Measurements from ENCODE around the gene ASB7.
A peak's percentile ranks its signal among the peaks of the same experiment; 100 is the strongest.

The ASB7 gene

GRCh38 chr15:100602064-100602822 is at the start of gene ASB7, which contains the start of gene LINS1:
Gene ASB7 (plus strand): TSS chr15:100602589. CDS start chr15:100612217, 9,628 bp downstream.
Gene LINS1 (minus strand): TSS chr15:100602184. CDS start chr15:100580842, 21,342 bp downstream.
- TF ChIP-seq CTCF (IDR thresholded peaks at IDR 0.05; ENCODE audit: low read length) (no peak), EZH2 (optimal IDR thresholded peaks at IDR 0.05; ENCODE audit: low read depth, low read length) (no peak), EZH2phosphoT487 (IDR thresholded peaks at IDR 0.05; ENCODE audit: low read length) (no peak)
- H3K4me3 ChIP-seq (ENCODE audit: low read length) = peak within 1 kb of the TSS; percentile 93
- H3K27ac ChIP-seq (ENCODE audit: low read length) = peak within 1 kb of the TSS; percentile 70
- H3K27me3 ChIP-seq (replicated peaks; ENCODE audit: insufficient read depth, low read length) = no peaks in the 10 kb centered on the region
- H2AFZ ChIP-seq (ENCODE audit: low read length) = peak within 1 kb of the TSS; percentile 88
- H3K4me1 ChIP-seq (ENCODE audit: low read length) = peaks cover 8% of the 10 kb centered on the region; the same call in 1 of the 2 replicates
- H3K9me2 ChIP-seq (replicated peaks; ENCODE audit: insufficient read depth, low read length) = no peaks in the 10 kb centered on the region
- H3F3A ChIP-seq (ENCODE audit: insufficient read depth, low read length) = peaks cover 4% of the 10 kb centered on the region; the same call in 1 of the 2 replicates
- H3K9ac ChIP-seq (ENCODE audit: low read length) = peak within 1 kb of the TSS; percentile 85
- peaks cover 88% of the 10 kb centered on the region for H3K79me2 ChIP-seq (ENCODE audit: low read length)
- peaks cover 2% of the 10 kb centered on the region; the same call in 1 of the 2 replicates for H3K36me3 ChIP-seq (replicated peaks; ENCODE audit: insufficient read depth, low read length)
- H4K20me1 ChIP-seq (ENCODE audit: insufficient read depth, low read length) = no peaks in the 10 kb centered on the region
- peak within 1 kb of the TSS; percentile 87 for H3K4me2 ChIP-seq (ENCODE audit: low read depth, low read length)
- peak; percentile 100 for DNase-seq
- no peaks in the 10 kb centered on the region for H3K9me3 ChIP-seq (replicated peaks; ENCODE audit: insufficient read depth, low read length)

- no peaks in the 10 kb centered on the region for H4K20me1 ChIP-seq (ENCODE audit: insufficient read depth, low read length)
- no peak overlapping the region for H3K9ac ChIP-seq (ENCODE audit: low read length)
- H3K9me3 ChIP-seq (replicated peaks; ENCODE audit: insufficient read depth, low read length) = no peaks in the 10 kb centered on the region
- TF ChIP-seq EZH2 (optimal IDR thresholded peaks at IDR 0.05; ENCODE audit: low read depth, low read length) (no peak), EZH2phosphoT487 (IDR thresholded peaks at IDR 0.05; ENCODE audit: low read length) (no peak), CTCF (IDR thresholded peaks at IDR 0.05; ENCODE audit: low read length) (no peak)
- H3K4me1 ChIP-seq (ENCODE audit: low read length) = no peaks in the 10 kb centered on the region
- no peak for DNase-seq
- no peak overlapping the region for H2AFZ ChIP-seq (ENCODE audit: low read length)
- no peak overlapping the region for H3K4me2 ChIP-seq (ENCODE audit: low read depth, low read length)
- H3K79me2 ChIP-seq (ENCODE audit: low read length) = no peaks in the 10 kb centered on the region
- no peaks in the 10 kb centered on the region for H3K27me3 ChIP-seq (replicated peaks; ENCODE audit: insufficient read depth, low read length)
- no peaks in the 10 kb centered on the region for H3F3A ChIP-seq (ENCODE audit: insufficient read depth, low read length)
- no peak overlapping the region for H3K27ac ChIP-seq (ENCODE audit: low read length)
- no peaks in the 10 kb centered on the region for H3K36me3 ChIP-seq (replicated peaks; ENCODE audit: insufficient read depth, low read length)
- H3K9me2 ChIP-seq (replicated peaks; ENCODE audit: insufficient read depth, low read length) = no peaks in the 10 kb centered on the region
- H3K4me3 ChIP-seq (ENCODE audit: low read length) = no peak overlapping the region
These were observed 48.9 kb upstream of the ASB7 start for GRCh38 chr15:100553468-100553867.

GRCh38 chr15:100558771-100559254 is 43.6 kb upstream of the ASB7 start:
- Histone ChIP-seq H3K4me3 (ENCODE audit: low read length) (no peak overlapping the region), H3K27ac (ENCODE audit: low read length) (no peak overlapping the region), H3K4me2 (ENCODE audit: low read depth, low read length) (no peak overlapping the region), H3K36me3 (replicated peaks; ENCODE audit: insufficient read depth, low read length) (no peaks in the 10 kb centered on the region), H4K20me1 (ENCODE audit: insufficient read depth, low read length) (no peaks in the 10 kb centered on the region), H3K27me3 (replicated peaks; ENCODE audit: insufficient read depth, low read length) (no peaks in the 10 kb centered on the region), H3F3A (ENCODE audit: insufficient read depth, low read length) (no peaks in the 10 kb centered on the region), H3K79me2 (ENCODE audit: low read length) (no peaks in the 10 kb centered on the region), H3K9me2 (replicated peaks; ENCODE audit: insufficient read depth, low read length) (no peaks in the 10 kb centered on the region), H3K4me1 (ENCODE audit: low read length) (no peaks in the 10 kb centered on the region), H3K9ac (ENCODE audit: low read length) (no peak overlapping the region), H3K9me3 (replicated peaks; ENCODE audit: insufficient read depth, low read length) (no peaks in the 10 kb centered on the region), H2AFZ (ENCODE audit: low read length) (no peak overlapping the region)
- no peak for DNase-seq
- no peak for TF ChIP-seq EZH2phosphoT487 (IDR thresholded peaks at IDR 0.05; ENCODE audit: low read length)
- TF ChIP-seq CTCF (IDR thresholded peaks at IDR 0.05; ENCODE audit: low read length) = no peak
- no peak for TF ChIP-seq EZH2 (optimal IDR thresholded peaks at IDR 0.05; ENCODE audit: low read depth, low read length)
